HepG2 (cell line): ENCODE results near the gene KIF3C. TPM values are rescaled to one million over a fixed set of nuclear protein-coding genes. Genes with fewer than 3 reads are reported as not detected.

Experiments used
- ATAC-seq: fragments of 200-7000 bp; cut with Tn5 transposase; 3 replicates; pipeline ENCODE4 v1.9.1; 2020; ENCODE audit warnings: mild to moderate bottlenecking, moderate library complexity
- BruUV-seq: library from RNA; stranded (reverse); fragments of 400-500 nt; replicated peaks from 2 replicates; lab custom pipeline; 2021; lab: Mats Ljungman, UMichigan
- CTCF ChIA-PET: fragments of 300-600 bp; formaldehyde crosslinking; extraction: SDS; loops from one replicate; lab custom pipeline; 2021; ENCODE audit warnings: low total read pairs, inconsistent platforms, low intra/inter-chr PET ratio; lab: Yijun Ruan, JAX
- POLR2A ChIA-PET: fragments of 350-600 bp; sonication (Branson Sonifier 250); formaldehyde crosslinking; loops from one replicate; lab custom pipeline; 2020; ENCODE audit warnings: antibody characterized with exemption, inconsistent platforms; lab: Yijun Ruan, JAX
- DNase-seq: peaks from one replicate; pipeline ENCODE4 v3.0.0-alpha.2; 2015; ENCODE audit warnings: low spot score
- FAIRE-seq: peaks from 3 replicates; lab custom pipeline; 2011; peaks lifted over from hg19 to GRCh38; lab: Jason Lieb, UNC
- H2AFZ ChIP-seq: one replicate; pipeline ENCODE4 v1.6.1; 2011; ENCODE audit warnings: low read length, inconsistent platforms
- H3K27ac ChIP-seq: fragments of 300-600 bp; 3 replicates; pipeline ENCODE4 v1.8.0; 2011; ENCODE audit warnings: mixed run types, mild to moderate bottlenecking, mixed read lengths, low read length, inconsistent platforms; ENCODE audit not compliant: insufficient read depth; ENCODE audit errors: extremely low read length
- H3K27me3 ChIP-seq, 2 experiments: fragments of 200-600 bp in 1 of 2; 2 replicates in 1 of 2; 3 replicates in 1 of 2; pipeline versions ENCODE4 v1.6.0 to v1.8.0; 2011; ENCODE audit warnings: low read length in 2 of 2, mild to moderate bottlenecking in 2 of 2, moderate library complexity in 2 of 2, inconsistent platforms in 1 of 2; ENCODE audit not compliant: insufficient read depth in 2 of 2, control insufficient read depth in 1 of 2
- H3K36me3 ChIP-seq, 2 experiments: fragments of 200-600 bp in 1 of 2; replicated peaks in 1 of 2; 2 replicates in 1 of 2; 3 replicates in 1 of 2; pipeline versions ENCODE4 v1.5.1 to v1.8.0; 2011; ENCODE audit warnings: low read length in 2 of 2, inconsistent platforms in 1 of 2; ENCODE audit not compliant: insufficient read depth in 2 of 2, control insufficient read depth in 1 of 2
- H3K4me1 ChIP-seq: 2 replicates; pipeline ENCODE4 v1.5.1; 2012; ENCODE audit warnings: low read length, inconsistent platforms; ENCODE audit not compliant: insufficient read depth
- H3K4me2 ChIP-seq: 2 replicates; pipeline ENCODE4 v1.6.0; 2011; ENCODE audit warnings: low read depth, low read length, inconsistent platforms
- H3K4me3 ChIP-seq, 3 experiments: fragments of 200-600 bp in 1 of 3; sonication (generic), shearing (Covaris generic) in 1 of 3; replicated peaks in 1 of 3; 2 replicates each; pipeline ENCODE4 v1.5.1; 2011 to 2016; ENCODE audit warnings: low read length in 3 of 3, inconsistent platforms in 2 of 3, low read depth in 2 of 3, mild to moderate bottlenecking in 2 of 3, control low read depth in 1 of 3, mixed read lengths in 1 of 3; ENCODE audit not compliant: insufficient read depth in 1 of 3
- H3K79me2 ChIP-seq: one replicate; pipeline ENCODE4 v1.6.1; 2011; ENCODE audit warnings: low read length, inconsistent platforms; ENCODE audit not compliant: insufficient read depth
- H3K9ac ChIP-seq: 2 replicates; pipeline ENCODE4 v1.6.0; 2011; ENCODE audit warnings: mild to moderate bottlenecking, low read depth, low read length, inconsistent platforms; ENCODE audit not compliant: insufficient read depth
- H3K9me3 ChIP-seq: 2 replicates; pipeline ENCODE4 v1.5.1; 2012; ENCODE audit warnings: mild to moderate bottlenecking, low read length
- H4K20me1 ChIP-seq: 2 replicates; pipeline ENCODE4 v1.6.0; 2011; ENCODE audit warnings: inconsistent platforms, mild to moderate bottlenecking, low read length, moderate library complexity; ENCODE audit not compliant: insufficient read depth
- IKZF4 ChIP-seq: sonication (generic); formaldehyde crosslinking; IDR thresholded peaks from 2 replicates; pipeline ENCODE4 v1.5.1; 2020; ENCODE audit warnings: borderline replicate concordance, mild to moderate bottlenecking, low read depth, missing genetic modification reagents; ENCODE audit errors: not compliant biosample characterization
- JDP2 ChIP-seq: sonication (generic); formaldehyde crosslinking; IDR thresholded peaks from 2 replicates; pipeline ENCODE4 v1.8.1; 2022; ENCODE audit warnings: missing genetic modification reagents, borderline replicate concordance
- SP2 ChIP-seq: sonication (generic); formaldehyde crosslinking; IDR thresholded peaks from 2 replicates; pipeline ENCODE4 v1.5.1; 2020; ENCODE audit warnings: mild to moderate bottlenecking, missing genetic modification reagents
- ZBTB20 ChIP-seq: sonication (generic); formaldehyde crosslinking; IDR thresholded peaks from 2 replicates; pipeline ENCODE4 v1.8.1; 2023; ENCODE audit warnings: missing genetic modification reagents, low read depth, mild to moderate bottlenecking, borderline replicate concordance
- ZNF253 ChIP-seq: sonication (generic); formaldehyde crosslinking; IDR thresholded peaks from 2 replicates; pipeline ENCODE4 v1.8.0; 2022; ENCODE audit warnings: mild to moderate bottlenecking, missing genetic modification reagents, borderline replicate concordance
- ZNF446 ChIP-seq: sonication (generic); formaldehyde crosslinking; IDR thresholded peaks from 2 replicates; pipeline ENCODE4 v1.5.0; 2020; ENCODE audit warnings: mild to moderate bottlenecking, missing genetic modification reagents
- ZNF589 ChIP-seq: sonication (generic); formaldehyde crosslinking; conservative IDR thresholded peaks from 2 replicates; pipeline ENCODE4 v1.8.0; 2022; ENCODE audit warnings: mild to moderate bottlenecking, moderate library complexity, missing genetic modification reagents
- ZNF629 ChIP-seq: sonication (generic); formaldehyde crosslinking; conservative IDR thresholded peaks from 2 replicates; pipeline ENCODE4 v1.5.0; 2020; ENCODE audit warnings: missing genetic modification reagents
- WGBS: methylation state at CpG from one replicate; pipeline ENCODE4 v1.1.6; 2017; ENCODE audit warnings: low lambda C conversion rate; 5-methylcytosine and 5-hydroxymethylcytosine counted together
- in situ Hi-C: cut with HindIII; loops from 2 replicates; pipeline ENCODE4 v1.10.0; 2017; ENCODE audit warnings: low pct_unique_long_range_greater_than_20kb; ENCODE audit not compliant: extremely low pct_ligation_motif_present
- intact Hi-C: fragments of 100-400 bp; cut with micrococcal nuclease; formaldehyde crosslinking; loops from one replicate; pipeline ENCODE4 v1.10.0; 2022; ENCODE audit not compliant: unreplicated experiment
- polyA plus RNA-seq, 8 experiments: library from polyadenylated mRNA; depleted of rRNA in 3 of 8; stranded (reverse) in 7 of 8; unstranded in 1 of 8; fragments of >200 nt; fragmentation: Illumina TruSeq in 4 of 8; extraction: Trizol in 4 of 8; gene quantifications; 2 replicates each; pipeline versions ENCODE4 v1.2.1 to v1.2.3, GENCODE V29; 2011 to 2016; ENCODE audit warnings: low read depth in 4 of 8, missing spikeins in 1 of 8, mixed read lengths in 1 of 8; ENCODE audit not compliant: insufficient read depth in 1 of 8
- total RNA-seq, 5 experiments: library from RNA; depleted of rRNA; stranded (reverse); fragments of >200 nt; fragmentation: Illumina TruSeq; extraction: Trizol; gene quantifications; 2 replicates each; pipeline ENCODE4 v1.2.3, GENCODE V29; 2016; ENCODE audit warnings: low read depth in 1 of 5
- TF ChIP-seq, protein P1 (sequence below): sonication (generic); formaldehyde crosslinking; conservative IDR thresholded peaks from 2 replicates; pipeline ENCODE4 v1.4.0; 2020; ENCODE audit warnings: missing genetic modification reagents
- TF ChIP-seq, protein P2 (sequence below): sonication (generic); formaldehyde crosslinking; IDR thresholded peaks from 2 replicates; pipeline ENCODE4 v1.9.0; 2022; ENCODE audit warnings: missing genetic modification reagents, mild to moderate bottlenecking, borderline replicate concordance

The KIF3C gene
- total and polyA plus RNA-seq, 2 of the 13 experiments (the other 11 are each of a cell fraction or from before 2014, with no cell fraction given) = 3.6 to 4.9 TPM

DNA sequence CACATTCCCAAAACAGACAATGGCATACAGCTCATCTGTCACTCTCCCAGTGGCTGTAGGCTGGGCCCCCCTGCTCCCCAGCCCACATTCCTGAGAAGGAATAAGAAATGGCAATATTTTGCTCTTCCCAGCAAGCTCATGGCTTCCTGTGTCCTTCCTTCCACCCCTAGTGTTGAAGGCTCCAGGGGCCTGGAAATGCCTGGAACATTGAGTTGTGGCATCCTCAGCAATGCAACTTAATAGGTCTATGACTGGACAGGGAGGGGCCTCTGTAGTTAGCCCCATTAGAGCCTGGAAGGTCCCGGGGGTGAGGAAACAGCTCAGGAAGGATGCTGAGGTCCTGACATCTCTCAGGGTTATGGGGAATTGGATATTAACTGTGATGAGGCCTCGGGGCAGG lies 3.3 kb downstream of the KIF3C start:
- Histone ChIP-seq H3K36me3 (no peaks in the 10 kb centered on the region), H3K27me3 (no peaks in the 10 kb centered on the region), H3K27ac (no peak overlapping the region), H2AFZ (no peak overlapping the region), H3K9me3 (no peaks in the 10 kb centered on the region), H3K79me2 (no peaks in the 10 kb centered on the region), H4K20me1 (no peaks in the 10 kb centered on the region), H3K4me3 (no peak overlapping the region), H3K9ac (no peak overlapping the region), H3K4me1 (peaks cover 57% of the 10 kb centered on the region), H3K4me2 (no peak overlapping the region)
- CTCF ChIA-PET = no interaction called here
- POLR2A ChIA-PET = no interaction called here
- no peak for TF ChIP-seq ZNF253 (CRISPR knock-in tag)
- TF ChIP-seq JDP2 (CRISPR knock-in tag) = no peak
- TF ChIP-seq ZNF589 (CRISPR knock-in tag) = no peak
- no peak for TF ChIP-seq ZNF446 (CRISPR knock-in tag)
- TF ChIP-seq SP2 = no peak
- no peak for TF ChIP-seq ZBTB20
- TF ChIP-seq, protein P1, sequence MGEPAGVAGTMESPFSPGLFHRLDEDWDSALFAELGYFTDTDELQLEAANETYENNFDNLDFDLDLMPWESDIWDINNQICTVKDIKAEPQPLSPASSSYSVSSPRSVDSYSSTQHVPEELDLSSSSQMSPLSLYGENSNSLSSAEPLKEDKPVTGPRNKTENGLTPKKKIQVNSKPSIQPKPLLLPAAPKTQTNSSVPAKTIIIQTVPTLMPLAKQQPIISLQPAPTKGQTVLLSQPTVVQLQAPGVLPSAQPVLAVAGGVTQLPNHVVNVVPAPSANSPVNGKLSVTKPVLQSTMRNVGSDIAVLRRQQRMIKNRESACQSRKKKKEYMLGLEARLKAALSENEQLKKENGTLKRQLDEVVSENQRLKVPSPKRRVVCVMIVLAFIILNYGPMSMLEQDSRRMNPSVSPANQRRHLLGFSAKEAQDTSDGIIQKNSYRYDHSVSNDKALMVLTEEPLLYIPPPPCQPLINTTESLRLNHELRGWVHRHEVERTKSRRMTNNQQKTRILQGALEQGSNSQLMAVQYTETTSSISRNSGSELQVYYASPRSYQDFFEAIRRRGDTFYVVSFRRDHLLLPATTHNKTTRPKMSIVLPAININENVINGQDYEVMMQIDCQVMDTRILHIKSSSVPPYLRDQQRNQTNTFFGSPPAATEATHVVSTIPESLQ (CRISPR knock-in tag) = no peak
- no peak for TF ChIP-seq IKZF4 (CRISPR knock-in tag)
- TF ChIP-seq ZNF629 (CRISPR knock-in tag) = no peak
- TF ChIP-seq, protein P2, sequence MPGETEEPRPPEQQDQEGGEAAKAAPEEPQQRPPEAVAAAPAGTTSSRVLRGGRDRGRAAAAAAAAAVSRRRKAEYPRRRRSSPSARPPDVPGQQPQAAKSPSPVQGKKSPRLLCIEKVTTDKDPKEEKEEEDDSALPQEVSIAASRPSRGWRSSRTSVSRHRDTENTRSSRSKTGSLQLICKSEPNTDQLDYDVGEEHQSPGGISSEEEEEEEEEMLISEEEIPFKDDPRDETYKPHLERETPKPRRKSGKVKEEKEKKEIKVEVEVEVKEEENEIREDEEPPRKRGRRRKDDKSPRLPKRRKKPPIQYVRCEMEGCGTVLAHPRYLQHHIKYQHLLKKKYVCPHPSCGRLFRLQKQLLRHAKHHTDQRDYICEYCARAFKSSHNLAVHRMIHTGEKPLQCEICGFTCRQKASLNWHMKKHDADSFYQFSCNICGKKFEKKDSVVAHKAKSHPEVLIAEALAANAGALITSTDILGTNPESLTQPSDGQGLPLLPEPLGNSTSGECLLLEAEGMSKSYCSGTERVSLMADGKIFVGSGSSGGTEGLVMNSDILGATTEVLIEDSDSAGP (CRISPR knock-in tag) = no peak
- DNase-seq = no peak
- ATAC-seq = no peak
- no TSS peak for BruUV-seq
- FAIRE-seq = no peak
- intact Hi-C loops (no loop called here), in situ Hi-C loops (loop anchor here (25.0 kb wide), 1 partner anchor 358 kb away; the partner anchor contains the start of genes ADGRF3 and SELENOI)
- 78% methylated on average over 2 of the region's 2 CpGs for WGBS
